Esophagus squamous epithelium (tissue), 4 donors: ENCODE data around the gene SMIM12.

Experiments
- CTCF ChIP-seq, 6 experiments: fragments of 450-650 bp in 4 of 6; fragments of 200-600 bp in 2 of 6; sonication (generic) in 2 of 6; IDR thresholded peaks; one replicate each; pipeline ENCODE4 v1.5.1; 2016 to 2019; ENCODE audit warnings: antibody characterized with exemption in 6 of 6, mild to moderate bottlenecking in 4 of 6, moderate library complexity in 4 of 6
- POLR2A ChIP-seq, 4 donors: fragments of 450-650 bp; IDR thresholded peaks; one replicate each; pipeline ENCODE4 v1.6.1; 2017; ENCODE audit warnings: antibody characterized with exemption in 4 of 4, mild to moderate bottlenecking in 4 of 4, moderate library complexity in 3 of 4

GRCh38 chr1:34898330-34898761 lies 38.8 kb upstream of the SMIM12 start:
- TF ChIP-seq CTCF (IDR thresholded peaks at IDR 0.05): no peak
- TF ChIP-seq POLR2A (IDR thresholded peaks at IDR 0.05): no peak
